Neural crest cell (in vitro differentiated cells): Measurements from ENCODE around the gene HOXA2. TPM values are rescaled to one million over a fixed set of nuclear protein-coding genes. Genes with fewer than 3 reads are reported as not detected.

Source experiments
- DNase-seq: peaks from one replicate; pipeline ENCODE4 v3.0.0; 2021; ENCODE audit warnings: low read depth, mixed read lengths, low spot score
- H3K27ac Mint-ChIP-seq: one replicate; pipeline ENCODE4 v1.8.0; 2021; ENCODE audit warnings: mild to moderate bottlenecking, mixed read lengths; ENCODE audit not compliant: unreplicated experiment
- H3K27me3 Mint-ChIP-seq: 2 replicates; pipeline ENCODE4 v1.8.0; 2021; ENCODE audit warnings: low read depth, mild to moderate bottlenecking, mixed read lengths
- H3K36me3 Mint-ChIP-seq: 2 replicates; pipeline ENCODE4 v1.8.0; 2021; ENCODE audit warnings: low read depth, mild to moderate bottlenecking, mixed read lengths
- H3K4me1 Mint-ChIP-seq: 2 replicates; pipeline ENCODE4 v1.8.0; 2021; ENCODE audit warnings: mixed read lengths
- H3K4me3 Mint-ChIP-seq: one replicate; pipeline ENCODE4 v1.8.0; 2021; ENCODE audit warnings: mild to moderate bottlenecking, mixed read lengths
- H3K9me3 Mint-ChIP-seq: 2 replicates; pipeline ENCODE4 v1.8.0; 2021; ENCODE audit warnings: mixed read lengths
- CTCF ChIP-seq: fragments of 200-600 bp; sonication (generic); conservative IDR thresholded peaks from 2 replicates; pipeline ENCODE4 v1.5.0; 2021; ENCODE audit warnings: antibody characterized with exemption, mild to moderate bottlenecking
- total RNA-seq: library from RNA; stranded (reverse); gene quantifications from 2 replicates; pipeline ENCODE4 v1.2.1, GENCODE V29; 2021

The HOXA2 gene
- total RNA-seq, 1 donor from 2014 or later, result 41.6 TPM

- peaks cover 87% of the 10 kb centered on the region for H3K27me3 Mint-ChIP-seq
Observed at GRCh38 chr7:27092819-27093110, 9.7 kb downstream of the HOXA2 start.

GRCh38 chr7:27091941-27092818, 10.3 kb downstream of the HOXA2 start:
- H3K4me1 Mint-ChIP-seq, result peaks cover 53% of the 10 kb centered on the region
- DNase-seq, result no peak
- H3K9me3 Mint-ChIP-seq, result peaks cover 3% of the 10 kb centered on the region
- H3K27ac Mint-ChIP-seq, result no peak overlapping the region
- peak overlapping the region; percentile 42 for H3K4me3 Mint-ChIP-seq
- H3K36me3 Mint-ChIP-seq, result peaks cover 11% of the 10 kb centered on the region
- no peak for TF ChIP-seq CTCF
- peaks cover 86% of the 10 kb centered on the region for H3K27me3 Mint-ChIP-seq

More at GRCh38 chr7:27092819-27093110, 9.7 kb downstream of the HOXA2 start:
- no peak for TF ChIP-seq CTCF
- peaks cover 13% of the 10 kb centered on the region for H3K36me3 Mint-ChIP-seq
- peak overlapping the region; percentile 99 for H3K4me3 Mint-ChIP-seq
- no peaks in the 10 kb centered on the region for H3K9me3 Mint-ChIP-seq
- no peak for DNase-seq
- no peak overlapping the region for H3K27ac Mint-ChIP-seq
- peaks cover 58% of the 10 kb centered on the region for H3K4me1 Mint-ChIP-seq

GRCh38 chr7:27091105-27091504, 11.4 kb downstream of the HOXA2 start:
- TF ChIP-seq CTCF, result no peak
- no peak for DNase-seq
- H3K27ac Mint-ChIP-seq, result no peak overlapping the region
- peaks cover 81% of the 10 kb centered on the region for H3K27me3 Mint-ChIP-seq
- H3K9me3 Mint-ChIP-seq, result peaks cover 3% of the 10 kb centered on the region
- peaks cover 9% of the 10 kb centered on the region for H3K36me3 Mint-ChIP-seq
- H3K4me3 Mint-ChIP-seq, result peak overlapping the region; percentile 21
- peaks cover 50% of the 10 kb centered on the region for H3K4me1 Mint-ChIP-seq

GRCh38 chr7:27088002-27088922, 14.2 kb downstream of the HOXA2 start:
- no peak for DNase-seq
- peaks cover 2% of the 10 kb centered on the region for H3K36me3 Mint-ChIP-seq
- peaks cover 57% of the 10 kb centered on the region for H3K27me3 Mint-ChIP-seq
- no peak for TF ChIP-seq CTCF
- H3K27ac Mint-ChIP-seq, result no peak overlapping the region
- peaks cover 28% of the 10 kb centered on the region for H3K4me1 Mint-ChIP-seq
- peaks cover 3% of the 10 kb centered on the region for H3K9me3 Mint-ChIP-seq
- H3K4me3 Mint-ChIP-seq, result no peak overlapping the region

GRCh38 chr7:27083646-27084045, 18.8 kb downstream of the HOXA2 start:
- H3K9me3 Mint-ChIP-seq, result peaks cover 3% of the 10 kb centered on the region
- no peak for DNase-seq
- no peak overlapping the region for H3K4me3 Mint-ChIP-seq

More at GRCh38 chr7:27083646-27084045, 18.8 kb downstream of the HOXA2 start:
- peaks cover 4% of the 10 kb centered on the region for H3K4me1 Mint-ChIP-seq
- no peaks in the 10 kb centered on the region for H3K36me3 Mint-ChIP-seq
- TF ChIP-seq CTCF, result no peak
- H3K27me3 Mint-ChIP-seq, result peaks cover 11% of the 10 kb centered on the region
- H3K27ac Mint-ChIP-seq, result no peak overlapping the region
